HG02973 (cell line): ENCODE results near the gene CCDC86.

Source experiments
- ATAC-seq: cut with Tn5 transposase; IDR thresholded peaks from one replicate; pipeline ENCODE4 v1.9.1; 2021; ENCODE audit warnings: moderate library complexity; ENCODE audit not compliant: unreplicated experiment

Gene CCDC86

DNA sequence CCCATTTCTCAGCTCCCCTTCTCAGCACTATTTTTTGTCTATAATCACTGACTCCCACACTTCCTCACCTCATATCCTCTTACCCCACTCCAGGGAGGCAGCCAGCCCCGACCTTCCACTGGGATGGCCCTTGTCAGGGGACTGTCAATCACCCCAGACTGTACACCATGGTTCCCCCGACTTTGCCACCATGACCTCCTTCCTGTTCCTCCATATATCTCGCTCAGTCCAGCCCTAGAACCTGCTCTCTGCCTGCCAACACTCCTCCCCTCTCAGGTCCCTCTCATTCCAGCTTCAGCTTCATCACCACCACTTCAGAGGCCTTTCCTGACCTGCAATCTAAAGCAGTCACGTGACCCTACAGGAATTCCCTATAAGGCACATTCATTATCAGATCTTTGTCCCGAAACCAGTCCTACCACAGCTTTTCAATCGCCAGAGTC is 48.0 kb downstream of the CCDC86 start:
- no peak for ATAC-seq

DNA sequence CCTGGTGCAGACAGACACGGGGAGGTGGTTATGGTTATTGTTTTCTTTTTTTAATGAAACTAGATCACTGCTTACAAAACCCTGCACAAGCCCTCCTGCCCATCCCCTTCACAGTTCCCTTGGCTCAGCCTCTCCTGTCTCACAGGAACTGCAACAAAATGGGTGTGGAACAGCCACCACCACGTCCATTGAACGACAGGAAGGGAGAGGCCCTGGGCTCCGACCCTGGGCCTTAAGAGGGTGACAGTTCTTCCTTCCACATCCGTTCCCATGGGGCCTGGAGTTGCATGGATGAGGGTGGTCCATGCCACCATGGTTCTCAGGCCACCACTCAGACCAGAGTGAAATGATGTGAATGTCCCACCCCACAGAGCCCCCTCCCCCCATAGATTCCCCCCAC is 48.8 kb downstream of the CCDC86 start:
- ATAC-seq = no peak

DNA sequence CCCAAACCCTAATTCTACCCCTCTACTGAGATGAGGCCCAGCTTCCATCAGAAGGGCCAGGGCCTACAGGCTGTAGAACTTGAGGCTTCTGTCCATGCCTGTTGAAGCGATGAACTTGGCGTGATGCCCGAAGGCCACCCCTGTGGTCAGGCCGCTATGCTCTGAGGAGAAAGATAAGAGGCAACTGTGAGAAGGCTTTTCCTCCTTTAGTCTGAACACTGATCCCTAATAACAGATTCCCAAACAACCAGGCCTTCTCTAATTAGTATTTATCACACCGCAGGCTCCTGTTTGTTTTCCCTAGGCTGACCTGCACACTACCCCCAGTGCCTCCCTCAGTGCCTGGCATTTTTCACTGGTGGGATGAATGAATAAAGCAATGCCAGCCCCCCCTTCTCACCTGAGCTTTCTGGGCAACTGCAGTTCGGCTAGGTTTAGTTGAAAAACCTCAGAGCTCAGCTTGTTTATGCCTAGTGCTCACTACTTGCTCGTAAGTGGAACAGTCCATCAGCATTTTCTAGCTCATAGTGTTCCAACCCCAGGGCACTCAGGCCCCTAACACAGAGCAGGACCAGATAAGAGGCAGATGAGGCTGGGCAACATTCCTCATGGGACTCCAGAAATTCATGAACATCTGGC is 49.3 kb downstream of the CCDC86 start:
- ATAC-seq = no peak

DNA sequence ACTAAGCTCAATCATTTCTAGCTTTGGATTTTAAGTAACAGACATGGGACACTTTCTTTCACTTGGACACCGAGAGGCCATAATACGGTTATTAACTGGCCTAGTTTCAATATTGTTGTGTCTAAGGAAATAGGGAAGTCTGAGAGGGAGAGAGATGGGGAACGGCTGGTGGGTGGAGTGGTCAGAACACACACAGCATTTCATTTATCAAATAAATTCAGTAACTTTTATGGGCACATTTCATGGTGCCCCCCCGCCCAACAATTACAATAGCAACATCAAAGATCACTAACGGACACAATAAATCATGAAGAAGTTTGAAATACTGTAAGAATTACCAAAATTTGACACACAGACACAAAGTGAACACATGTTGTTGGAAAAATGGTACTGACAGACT is 53.8 kb downstream of the CCDC86 start:
- ATAC-seq = no peak

DNA sequence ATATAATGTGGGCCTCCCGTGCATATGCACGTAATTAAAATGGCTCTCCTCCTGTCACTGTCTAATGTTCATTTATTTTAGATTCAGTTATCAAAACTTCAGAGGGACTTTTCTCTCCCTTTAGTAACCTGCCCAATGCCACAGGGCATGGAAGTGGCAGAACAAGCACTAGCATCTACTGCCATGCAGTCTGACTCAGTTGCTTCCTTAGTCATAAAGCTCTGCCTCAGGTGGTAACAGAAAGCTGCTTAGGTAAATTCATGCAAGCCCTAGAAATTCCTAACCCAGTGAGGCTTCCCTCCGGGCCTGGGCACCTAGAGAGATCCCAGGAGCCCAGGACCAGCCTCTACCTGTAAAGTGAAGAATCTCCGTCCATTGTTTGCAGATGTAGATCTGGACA is 55.6 kb downstream of the CCDC86 start:
- no peak for ATAC-seq

DNA sequence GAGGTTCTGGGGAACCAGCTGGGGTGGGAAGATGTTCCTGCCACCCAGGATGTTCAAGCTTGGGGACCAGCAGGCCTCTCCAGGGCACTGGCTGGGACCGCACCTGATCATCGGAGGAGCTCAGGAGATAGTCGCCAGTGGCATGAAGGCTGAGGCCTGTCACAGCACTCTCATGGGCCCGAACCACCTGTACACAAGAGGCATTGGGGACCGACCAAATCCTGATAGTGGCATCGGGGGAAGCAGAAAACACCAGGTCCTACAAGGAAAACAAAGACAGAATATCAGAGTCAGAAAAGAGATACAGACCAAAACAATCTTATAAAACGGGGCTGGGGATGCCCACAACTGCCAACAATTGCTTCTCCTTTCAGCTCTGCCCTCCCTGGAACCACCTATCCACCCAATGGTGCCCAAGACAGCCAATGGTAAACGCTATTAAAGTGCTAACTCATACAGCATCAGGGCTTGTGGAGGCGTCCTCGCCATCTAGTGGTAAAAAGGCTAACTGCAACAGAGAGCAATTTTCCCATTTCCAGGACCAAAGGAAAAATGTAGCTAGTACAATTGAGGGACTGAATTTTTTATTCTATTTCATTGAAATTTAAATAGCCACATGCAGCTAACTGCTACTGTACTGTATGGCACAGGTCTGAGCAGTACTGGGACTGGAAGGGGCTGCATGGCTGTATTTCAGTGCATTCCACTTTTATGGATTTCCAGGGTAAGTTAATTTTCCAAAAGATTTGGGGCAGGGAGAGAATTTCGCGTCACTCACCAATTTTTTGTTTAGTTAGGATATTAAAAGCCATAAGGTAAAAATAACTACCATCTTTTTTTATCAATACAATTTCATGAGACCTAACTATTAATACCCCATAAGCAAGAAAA is 57.4 kb downstream of the CCDC86 start:
- no peak for ATAC-seq

DNA sequence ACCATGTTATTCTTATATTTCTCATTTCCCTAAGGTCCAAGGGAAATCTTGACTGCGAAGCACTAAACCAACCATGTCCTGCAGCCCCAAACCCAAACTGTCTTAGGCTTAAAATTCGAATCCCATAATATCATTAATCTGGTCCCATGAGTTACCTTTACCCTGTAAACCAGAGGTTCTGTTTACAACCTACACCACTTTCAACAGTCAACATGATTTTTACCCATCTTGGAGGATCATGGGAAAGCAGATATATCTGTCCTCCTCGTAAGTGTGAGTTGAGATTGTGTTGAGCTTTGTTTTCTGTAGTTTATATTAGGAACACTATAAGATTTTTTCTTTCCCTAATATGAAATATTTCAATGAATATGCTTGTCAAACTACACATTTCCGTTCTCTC is 58.1 kb downstream of the CCDC86 start:
- ATAC-seq = no peak
